GM12878 (cell line): ENCODE measurements around the gene FABP1. TPM values are rescaled to one million over a fixed set of nuclear protein-coding genes. Genes with fewer than 3 reads are reported as not detected.

ENCODE experiments used
- ATAC-seq: fragments of 200-7000 bp; cut with Tn5 transposase; 3 replicates; pipeline ENCODE4 v1.9.1; 2020; ENCODE audit warnings: mild to moderate bottlenecking, moderate library complexity
- BruUV-seq: library from RNA; stranded (reverse); fragments of 400-500 nt; replicated peaks from 2 replicates; lab custom pipeline; 2021; lab: Mats Ljungman, UMichigan
- CTCF ChIA-PET: fragments of 300-600 bp; sonication (Branson Sonifier 250); formaldehyde crosslinking; extraction: SDS; loops from one replicate; lab custom pipeline; 2021; ENCODE audit warnings: inconsistent platforms; lab: Yijun Ruan, JAX
- POLR2A ChIA-PET: fragments of 350-600 bp; formaldehyde crosslinking; extraction: SDS; loops from one replicate; lab custom pipeline; 2021; ENCODE audit warnings: inconsistent platforms; lab: Charles Lee
- RAD21 ChIA-PET: fragments of 300-600 bp; sonication (Branson Sonifier 250); formaldehyde crosslinking; loops from one replicate; lab custom pipeline; 2023; ENCODE audit warnings: antibody characterized with exemption; ENCODE audit not compliant: unreplicated experiment; lab: Charles Lee
- SMC1A ChIA-PET: fragments of 300-600 bp; sonication (Branson Sonifier 250); formaldehyde crosslinking; loops from one replicate; lab custom pipeline; 2023; ENCODE audit not compliant: unreplicated experiment, uncharacterized antibody; lab: Charles Lee
- DNase-seq: peaks from one replicate; pipeline ENCODE4 v3.0.0-alpha.2; 2011; ENCODE audit warnings: low read depth, low spot score
- FAIRE-seq: peaks from 3 replicates; lab custom pipeline; 2011; peaks lifted over from hg19 to GRCh38; lab: Jason Lieb, UNC
- H2AFZ ChIP-seq: 2 replicates; pipeline ENCODE4 v1.6.0; 2011; ENCODE audit warnings: low read depth, low read length, control low read depth; ENCODE audit not compliant: control insufficient read depth
- H3K27ac ChIP-seq: 2 replicates; pipeline ENCODE4 v1.5.1; 2011; ENCODE audit warnings: control low read depth; ENCODE audit not compliant: control insufficient read depth, insufficient read depth
- H3K27me3 ChIP-seq, 2 experiments: replicated peaks in 1 of 2; 2 replicates each; pipeline versions ENCODE4 v1.6.0 to v1.6.1; 2011; ENCODE audit warnings: low read length in 1 of 2; ENCODE audit not compliant: control insufficient read depth in 2 of 2, insufficient read depth in 2 of 2
- H3K36me3 ChIP-seq, 2 experiments: 2 replicates each; pipeline ENCODE4 v1.5.1; 2011; ENCODE audit warnings: low read length in 1 of 2; ENCODE audit not compliant: control insufficient read depth in 2 of 2, insufficient read depth in 2 of 2
- H3K4me1 ChIP-seq: 2 replicates; pipeline ENCODE4 v1.6.1; 2011; ENCODE audit warnings: mild to moderate bottlenecking, low read length, moderate library complexity, mixed read lengths; ENCODE audit not compliant: control insufficient read depth, insufficient read depth
- H3K4me2 ChIP-seq: 2 replicates; pipeline ENCODE4 v1.6.0; 2011; ENCODE audit warnings: control low read depth; ENCODE audit not compliant: control insufficient read depth, insufficient read depth
- H3K4me3 ChIP-seq: fragments of 200-600 bp; sonication (generic); 2 replicates; pipeline ENCODE4 v1.5.1; 2016
- H3K79me2 ChIP-seq: 2 replicates; pipeline ENCODE4 v1.6.0; 2011; ENCODE audit warnings: low read length; ENCODE audit not compliant: control insufficient read depth, insufficient read depth
- H3K9ac ChIP-seq: 2 replicates; pipeline ENCODE4 v1.8.0; 2011; ENCODE audit warnings: low read length, control low read depth, mixed read lengths; ENCODE audit not compliant: control insufficient read depth, insufficient read depth
- H3K9me3 ChIP-seq: replicated peaks from 3 replicates; pipeline ENCODE4 v1.5.1; 2011; ENCODE audit warnings: mild to moderate bottlenecking, low read length; ENCODE audit not compliant: control insufficient read depth, insufficient read depth
- H4K20me1 ChIP-seq: 2 replicates; pipeline ENCODE4 v1.6.0; 2011; ENCODE audit not compliant: control insufficient read depth, insufficient read depth
- BHLHE40 ChIP-seq, 2 experiments: fragments of 450-650 bp in 1 of 2; IDR thresholded peaks; 2 replicates each; pipeline ENCODE4 v1.6.1; 2011 to 2017; ENCODE audit warnings: low read depth in 2 of 2, borderline replicate concordance in 1 of 2, improper control_type of control experiment in 1 of 2, low read length in 1 of 2, mild to moderate bottlenecking in 1 of 2
- CREM ChIP-seq: IDR thresholded peaks from 2 replicates; pipeline ENCODE4 v1.6.1; 2014; ENCODE audit warnings: antibody characterized with exemption, low read depth
- DPF2 ChIP-seq: fragments of 450-650 bp; IDR thresholded peaks from 2 replicates; pipeline ENCODE4 v1.6.1; 2017; ENCODE audit warnings: mild to moderate bottlenecking
- EED ChIP-seq: sonication (generic); IDR thresholded peaks from 2 replicates; pipeline ENCODE4 v1.6.1; 2016; ENCODE audit warnings: antibody characterized with exemption, low read depth
- ELK1 ChIP-seq: IDR thresholded peaks from 2 replicates; pipeline ENCODE4 v1.6.1; 2012; ENCODE audit warnings: low read depth, low read length, improper control_type of control experiment
- ETV6 ChIP-seq, 2 experiments: fragments of 450-650 bp in 1 of 2; IDR thresholded peaks in 1 of 2; conservative IDR thresholded peaks in 1 of 2; 2 replicates each; pipeline ENCODE4 v1.6.1; 2014; ENCODE audit warnings: antibody characterized with exemption in 1 of 2, borderline replicate concordance in 1 of 2, low read depth in 1 of 2, mild to moderate bottlenecking in 1 of 2, moderate library complexity in 1 of 2
- MTA2 ChIP-seq: fragments of 450-650 bp; IDR thresholded peaks from 2 replicates; pipeline ENCODE4 v1.6.1; 2016; ENCODE audit warnings: low read depth, mild to moderate bottlenecking, moderate library complexity
- MTA3 ChIP-seq: IDR thresholded peaks from 2 replicates; pipeline ENCODE4 v1.6.1; 2012; ENCODE audit warnings: low read length, inconsistent platforms, borderline replicate concordance
- NR2C1 ChIP-seq: fragments of 450-650 bp; IDR thresholded peaks from 2 replicates; pipeline ENCODE4 v1.6.1; 2017; ENCODE audit warnings: antibody characterized with exemption, mild to moderate bottlenecking, moderate library complexity
- TCF12 ChIP-seq: IDR thresholded peaks from 2 replicates; pipeline ENCODE4 v1.6.1; 2011; ENCODE audit warnings: low read depth, mild to moderate bottlenecking, low read length
- TCF7 ChIP-seq: IDR thresholded peaks from 2 replicates; pipeline ENCODE4 v1.6.1; 2014; ENCODE audit warnings: antibody characterized with exemption, borderline replicate concordance
- USF2 ChIP-seq: IDR thresholded peaks from 2 replicates; pipeline ENCODE4 v1.6.1; 2011; ENCODE audit warnings: low read depth, low read length, improper control_type of control experiment, borderline replicate concordance
- WGBS: methylation state at CpG from one replicate; pipeline ENCODE4 v1.1.6; 2016; ENCODE audit warnings: low lambda C conversion rate; ENCODE audit not compliant: insufficient replicate concordance, insufficient coverage; ENCODE audit errors: missing lambda C conversion rate; 5-methylcytosine and 5-hydroxymethylcytosine counted together
- in situ Hi-C: fragments of 300-500 bp; cut with MboI; formaldehyde crosslinking; loops from 9 replicates; pipeline ENCODE4 v1.14.3; 2018; ENCODE audit warnings: mixed read lengths
- intact Hi-C: fragments of 100-400 bp; cut with micrococcal nuclease; formaldehyde crosslinking; loops from one replicate; pipeline ENCODE4 v1.14.2; 2022; ENCODE audit not compliant: unreplicated experiment
- polyA plus RNA-seq, 11 experiments: library from polyadenylated mRNA; depleted of rRNA in 4 of 11; unstranded in 6 of 11; stranded (reverse) in 5 of 11; fragments of >200 nt; fragmentation: Nextera tagmentation in 4 of 11; fragmentation: Illumina TruSeq in 1 of 11; extraction: Ambion mirVana in 4 of 11; extraction: Trizol in 1 of 11; gene quantifications; 1 replicate in 1 of 11; 2 replicates in 10 of 11; pipeline versions ENCODE4 v1.2.1 to v1.2.3, GENCODE V29; 2011 to 2016; ENCODE audit warnings: inconsistent platforms in 2 of 11, missing spikeins in 2 of 11, low read depth in 1 of 11
- total RNA-seq, 4 experiments: library from RNA; depleted of rRNA in 3 of 4; stranded (reverse); fragments of >200 nt in 3 of 4; fragmentation: Illumina TruSeq in 1 of 4; extraction: Trizol in 1 of 4; gene quantifications; 2 replicates each; pipeline versions ENCODE4 v1.2.1 to v1.2.3, GENCODE V29; 2013 to 2021

Gene FABP1
- total and polyA plus RNA-seq, 10 of the 15 experiments (the other 5 are each of a cell fraction or from before 2014, with no cell fraction given): not detected

GRCh38 chr2:88125924-88126771, 1.7 kb downstream of the FABP1 start:
- WGBS: 29% methylated on average over 11 of the region's 11 CpGs
- Histone ChIP-seq H3K4me2 (no peak overlapping the region), H3K9me3 (no peaks in the 10 kb centered on the region), H3K9ac (no peak overlapping the region), H4K20me1 (no peaks in the 10 kb centered on the region), H3K27ac (no peak overlapping the region), H2AFZ (no peak overlapping the region), H3K4me1 (no peaks in the 10 kb centered on the region), H3K27me3 (no peaks in the 10 kb centered on the region; a peak in 2 of 4 replicates), H3K36me3 (no peaks in the 10 kb centered on the region), H3K4me3 (no peak overlapping the region), H3K79me2 (no peaks in the 10 kb centered on the region)
- POLR2A ChIA-PET: no interaction called here
- TF ChIP-seq ETV6 (conservative IDR thresholded peaks at IDR 0.05 in 1 of 2, IDR thresholded peaks at IDR 0.05 in 1 of 2; ENCODE audit: borderline replicate concordance in 1 of 2, low read depth in 1 of 2) (no peak), EED (no peak), USF2 (no peak), CREM (no peak), TCF7 (no peak), MTA3 (no peak), BHLHE40 (IDR thresholded peaks at IDR 0.05; ENCODE audit: borderline replicate concordance in 1 of 2, low read depth in 2 of 2, low read length in 1 of 2) (no peak), DPF2 (no peak), TCF12 (no peak), MTA2 (no peak), ELK1 (no peak), NR2C1 (no peak)
- intact Hi-C loops (no loop called here), in situ Hi-C loops (no loop called here)
- no TSS peak for BruUV-seq
- RAD21 ChIA-PET: no interaction called here
- DNase-seq (no peak), FAIRE-seq (no peak), ATAC-seq (no peak)
- CTCF ChIA-PET: no interaction called here
- SMC1A ChIA-PET: interaction anchor here (0.6 kb wide), 1 partner anchor 8 kb away, joined by 3 read pairs; no protein-coding TSS in a partner anchor
